Fibroblast of lung (primary cell): ENCODE data around the gene FAM72A.
"Not testable (repeated sequence)": the region's sequence is repeated elsewhere in the genome, so short reads cannot be mapped to it uniquely, and the experiment has no call there.

Experiments used
- CTCF ChIP-seq, 2 donors: IDR thresholded peaks in 1 of 2; conservative IDR thresholded peaks in 1 of 2; 1 replicate in 1 of 2; 2 replicates in 1 of 2; pipeline ENCODE4 v1.5.1; 2011 to 2012; ENCODE audit warnings: low read length in 2 of 2, control low read depth in 1 of 2, inconsistent platforms in 1 of 2, low read depth in 1 of 2, mild to moderate bottlenecking in 1 of 2
- EZH2 ChIP-seq: IDR thresholded peaks from 2 replicates; pipeline ENCODE4 v1.5.1; 2012; ENCODE audit warnings: low read length, control low read depth, mild to moderate bottlenecking; ENCODE audit errors: missing control alignments

- not testable (repeated sequence) for TF ChIP-seq CTCF (conservative IDR thresholded peaks at IDR 0.05 in 1 of 2, IDR thresholded peaks at IDR 0.05 in 1 of 2; ENCODE audit: low read depth in 1 of 2, low read length in 2 of 2); EZH2
Measured at GRCh38 chr1:206182368-206183317, 20.0 kb downstream of the FAM72A start.
